ENCODE measurements around the gene BAZ1B.

- TF ChIP-seq CTCF (IDR thresholded peaks at IDR 0.05; ENCODE audit: low read length) (no peak), EZH2 (IDR thresholded peaks at IDR 0.05; ENCODE audit: borderline replicate concordance, low read length) (no peak)
These were observed 84.3 kb downstream of the BAZ1B start for GRCh38 chr7:73437621-73438416.

Data from OCI-LY1 (cell line).